Activated T-helper 17 cell treated with anti-CD3 and anti-CD28 coated beads, Interleukin-2, amount 50 U/mL, for 72 hours (primary cell): ENCODE measurements around the gene BMF. TPM values are rescaled to one million over a fixed set of nuclear protein-coding genes. Genes with fewer than 3 reads are reported as not detected.
"Not testable (repeated sequence)": the region's sequence is repeated elsewhere in the genome, so short reads cannot be mapped to it uniquely, and the experiment has no call there.

ENCODE experiments used
- ATAC-seq: fragments of 150-1000 bp; cut with Tn5 transposase; replicated peaks from 2 replicates; pipeline ENCODE4 v1.10.0; 2021; ENCODE audit warnings: mild to moderate bottlenecking, moderate library complexity
- H3K27ac Mint-ChIP-seq: one replicate; pipeline ENCODE4 v1.8.0; 2022; ENCODE audit warnings: mixed read lengths
- H3K27me3 Mint-ChIP-seq: one replicate; pipeline ENCODE4 v1.8.0; 2022; ENCODE audit warnings: mixed read lengths
- H3K36me3 Mint-ChIP-seq: one replicate; pipeline ENCODE4 v1.8.0; 2022; ENCODE audit warnings: low read depth, mild to moderate bottlenecking, mixed read lengths
- H3K4me1 Mint-ChIP-seq: one replicate; pipeline ENCODE4 v1.8.0; 2022; ENCODE audit warnings: mixed read lengths
- H3K4me3 Mint-ChIP-seq: one replicate; pipeline ENCODE4 v1.8.0; 2022; ENCODE audit warnings: mild to moderate bottlenecking, mixed read lengths
- H3K9me3 Mint-ChIP-seq: one replicate; pipeline ENCODE4 v1.8.0; 2022; ENCODE audit warnings: mixed read lengths
- total RNA-seq, 2 donors: library from RNA; stranded (reverse); gene quantifications; one replicate each; pipeline ENCODE4 v1.2.3, GENCODE V29; 2022

The BMF gene
- total RNA-seq, 2 donors from 2014 or later, result 3.2 to 19.3 TPM

DNA sequence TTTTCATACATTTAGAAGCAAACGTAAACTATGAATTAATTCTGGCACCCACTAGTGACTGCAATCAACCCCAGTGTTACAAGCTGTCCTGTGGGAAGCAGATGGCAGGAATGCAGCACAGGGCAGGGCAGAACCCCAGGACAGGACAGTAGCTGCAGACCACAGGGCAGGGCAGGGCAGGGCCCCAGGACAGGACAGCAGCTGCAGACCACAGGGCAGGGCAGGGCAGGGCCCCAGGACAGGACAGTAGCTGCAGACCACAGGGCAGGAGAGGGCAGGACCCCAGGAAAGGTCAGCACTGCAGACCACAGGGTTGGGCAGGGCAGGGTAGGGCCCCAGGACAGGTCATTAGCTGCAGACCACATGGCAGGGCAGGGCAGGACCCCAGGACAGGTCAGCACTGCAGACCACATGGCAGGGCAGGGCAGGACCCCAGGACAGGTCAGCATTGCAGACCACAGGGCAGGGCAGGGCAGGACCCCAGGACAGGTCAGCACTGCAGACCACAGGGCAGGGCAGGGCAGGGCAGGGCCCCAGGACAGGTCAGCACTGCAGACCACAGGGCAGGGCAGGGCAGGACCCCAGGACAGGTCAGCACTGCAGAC, 27.3 kb upstream of the BMF start:
- H3K27me3 Mint-ChIP-seq, H3K4me3 Mint-ChIP-seq, H3K4me1 Mint-ChIP-seq, H3K27ac Mint-ChIP-seq, H3K36me3 Mint-ChIP-seq, ATAC-seq, H3K9me3 Mint-ChIP-seq: not testable (repeated sequence)

DNA sequence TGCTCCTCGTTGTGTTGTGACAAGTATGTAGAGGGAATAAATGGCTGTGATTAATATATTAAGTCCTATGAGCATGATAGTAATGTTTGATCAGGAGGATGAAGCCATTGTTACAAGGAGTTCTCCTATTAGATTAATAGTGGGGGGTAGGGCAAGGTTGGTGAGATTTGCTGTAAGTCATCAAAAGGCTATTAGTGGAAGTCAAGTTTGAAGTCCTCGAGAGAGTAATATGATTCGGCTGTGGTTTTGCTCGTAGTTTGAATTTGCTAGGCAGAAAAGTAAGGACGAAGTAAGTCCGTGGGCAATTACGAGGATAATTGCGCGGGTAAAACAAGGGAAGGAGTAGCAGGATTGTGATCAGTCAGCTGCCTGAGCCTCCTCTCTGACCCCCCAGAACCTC, 26.2 kb upstream of the BMF start:
- Mint-ChIP-seq H3K4me1 (no peaks in the 10 kb centered on the region), H3K27me3 (peaks cover 1% of the 10 kb centered on the region), H3K36me3 (no peaks in the 10 kb centered on the region), H3K4me3 (no peak overlapping the region), H3K27ac (no peak overlapping the region), H3K9me3 (no peaks in the 10 kb centered on the region)
- no peak for ATAC-seq

DNA sequence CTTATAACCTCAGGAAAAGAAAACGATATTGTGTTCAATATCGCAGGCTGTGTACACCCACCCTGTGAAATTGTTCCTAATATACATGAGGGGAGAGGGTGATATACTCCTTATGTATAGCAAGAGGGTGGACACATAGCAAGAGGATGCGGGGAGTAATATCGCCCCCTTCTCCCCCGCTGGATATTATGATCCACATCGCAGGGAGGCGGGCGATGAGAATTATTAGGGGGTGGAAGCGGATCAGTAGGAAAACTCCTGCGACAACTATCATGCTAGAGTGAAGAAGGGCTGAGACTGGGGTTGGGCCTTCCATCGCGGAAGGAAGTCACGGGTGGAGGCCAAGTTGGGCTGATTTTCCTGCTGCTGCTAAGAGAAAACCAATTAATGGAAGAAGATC, 24.9 kb upstream of the BMF start:
- Mint-ChIP-seq H3K4me1 (no peaks in the 10 kb centered on the region), H3K9me3 (no peaks in the 10 kb centered on the region), H3K4me3 (no peak overlapping the region), H3K27ac (no peak overlapping the region), H3K36me3 (no peaks in the 10 kb centered on the region), H3K27me3 (peaks cover 4% of the 10 kb centered on the region)
- no peak for ATAC-seq

DNA sequence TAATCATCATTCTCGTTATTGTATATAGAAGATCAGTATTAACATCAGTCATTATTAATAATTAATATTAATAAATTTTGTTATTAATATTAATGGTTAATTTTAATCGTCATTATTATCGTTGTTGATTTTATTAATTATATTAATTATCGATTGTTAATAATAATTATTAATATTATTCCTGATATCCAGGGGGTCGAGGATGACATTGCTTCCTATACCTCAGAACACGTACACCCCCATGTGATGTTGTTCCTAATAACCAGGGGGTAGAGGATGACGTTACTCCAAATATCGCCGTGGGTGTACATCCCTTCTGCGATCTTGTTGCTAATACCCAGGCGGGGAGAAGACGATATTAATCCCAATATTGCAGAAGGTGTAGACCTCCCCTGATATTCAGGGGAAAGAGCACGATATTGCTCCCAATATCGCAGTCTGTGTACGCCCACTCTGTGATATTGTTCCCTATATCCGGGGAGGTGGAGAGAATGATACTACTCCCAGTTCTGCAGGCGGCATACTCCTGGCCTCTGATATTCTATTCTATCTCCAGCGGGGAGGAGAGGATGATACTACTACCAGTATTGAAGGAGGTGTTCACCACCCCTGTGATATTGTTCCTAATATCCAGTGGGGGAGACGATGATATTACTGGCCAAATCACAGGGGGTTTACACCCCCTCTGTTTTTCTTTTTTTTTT, 22.3 kb upstream of the BMF start:
- no peaks in the 10 kb centered on the region for H3K36me3 Mint-ChIP-seq
- no peak overlapping the region for H3K4me3 Mint-ChIP-seq
- H3K4me1 Mint-ChIP-seq, result no peaks in the 10 kb centered on the region
- ATAC-seq, result peak; percentile 51
- H3K27ac Mint-ChIP-seq, result no peak overlapping the region
- peaks cover 4% of the 10 kb centered on the region for H3K27me3 Mint-ChIP-seq
- H3K9me3 Mint-ChIP-seq, result no peaks in the 10 kb centered on the region

DNA sequence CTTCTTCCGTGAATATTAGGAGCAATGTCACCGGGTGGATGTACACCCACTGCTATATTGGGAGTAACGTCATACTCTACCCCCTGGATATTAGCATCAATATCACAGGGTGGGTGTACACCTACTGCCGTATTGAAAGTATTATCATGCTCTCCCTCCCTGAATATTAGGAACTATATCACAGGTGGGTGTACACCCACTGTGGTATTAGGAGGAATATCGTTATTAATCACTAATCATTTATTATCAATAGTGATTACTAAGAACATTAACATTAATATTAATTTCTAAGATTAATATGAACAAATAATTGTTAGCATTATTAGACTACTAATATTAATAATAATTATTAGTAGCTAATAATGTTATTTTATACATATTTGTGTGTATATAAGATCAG, 21.4 kb upstream of the BMF start:
- Mint-ChIP-seq H3K27me3 (peaks cover 4% of the 10 kb centered on the region), H3K4me1 (no peaks in the 10 kb centered on the region), H3K36me3 (no peaks in the 10 kb centered on the region), H3K4me3 (no peak overlapping the region), H3K27ac (no peak overlapping the region), H3K9me3 (no peaks in the 10 kb centered on the region)
- no peak for ATAC-seq

DNA sequence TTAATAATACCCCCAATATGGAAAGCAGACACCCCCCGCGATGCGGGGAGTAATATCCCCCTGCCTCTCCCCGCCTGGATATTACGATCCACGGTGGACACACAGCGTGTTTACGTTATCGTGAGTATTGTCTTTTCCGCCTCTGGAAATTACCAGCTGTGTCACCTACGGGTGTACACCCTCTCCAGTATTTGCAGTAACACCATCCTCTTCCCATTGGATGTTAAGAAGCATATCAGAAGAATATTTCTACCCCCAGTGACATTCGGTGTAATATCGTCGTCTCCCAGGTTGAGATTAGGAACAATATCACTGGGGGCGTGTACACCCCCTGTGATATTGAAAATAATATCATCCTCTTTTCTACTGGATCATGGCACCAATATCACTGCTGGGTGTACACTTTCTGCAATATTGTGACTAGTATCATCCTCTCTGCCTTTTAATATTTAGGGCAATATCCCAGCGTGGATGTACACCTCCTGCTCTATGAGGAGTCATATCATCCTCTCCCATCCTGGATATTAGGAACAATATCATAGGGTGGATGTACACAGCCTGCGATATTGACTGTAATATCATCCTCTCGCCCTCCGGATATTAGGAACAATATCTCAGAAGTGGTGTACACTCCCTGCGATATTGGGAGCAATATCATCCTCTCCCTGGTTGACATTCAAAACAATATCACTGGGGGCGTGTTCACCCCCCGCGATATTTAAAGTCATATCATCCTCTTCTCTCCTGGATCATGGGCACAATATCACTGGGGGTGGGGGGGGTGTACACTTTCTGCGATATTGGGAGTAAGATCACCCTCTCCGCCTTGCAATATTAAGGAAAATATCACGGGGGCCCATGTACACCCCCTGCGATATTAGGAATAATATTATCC, 20.3 kb upstream of the BMF start:
- Mint-ChIP-seq H3K4me1 (no peaks in the 10 kb centered on the region), H3K27me3 (peaks cover 4% of the 10 kb centered on the region), H3K36me3 (no peaks in the 10 kb centered on the region), H3K9me3 (no peaks in the 10 kb centered on the region), H3K4me3 (no peak overlapping the region), H3K27ac (no peak overlapping the region)
- ATAC-seq, result peak; percentile 41

DNA sequence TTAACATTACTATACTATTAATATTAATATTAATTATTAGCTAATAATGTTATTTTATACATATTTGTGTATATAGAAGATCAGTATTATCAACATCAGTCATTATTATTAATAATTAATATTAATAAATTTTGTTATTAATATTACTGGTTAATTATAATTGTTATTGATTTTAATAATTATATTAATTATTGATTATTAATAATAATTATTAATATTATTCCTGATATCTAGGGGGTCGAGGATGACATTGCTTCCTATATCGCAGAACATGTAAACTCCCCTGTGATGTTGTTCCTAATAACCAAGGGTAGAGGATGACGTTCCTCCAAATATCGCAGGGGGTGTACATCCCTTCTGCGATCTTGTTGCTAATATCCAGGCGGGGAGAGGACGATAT, 17.3 kb upstream of the BMF start:
- Mint-ChIP-seq H3K4me3 (no peak overlapping the region), H3K36me3 (no peaks in the 10 kb centered on the region), H3K27me3 (peaks cover 4% of the 10 kb centered on the region), H3K4me1 (no peaks in the 10 kb centered on the region), H3K27ac (no peak overlapping the region), H3K9me3 (no peaks in the 10 kb centered on the region)
- no peak for ATAC-seq

DNA sequence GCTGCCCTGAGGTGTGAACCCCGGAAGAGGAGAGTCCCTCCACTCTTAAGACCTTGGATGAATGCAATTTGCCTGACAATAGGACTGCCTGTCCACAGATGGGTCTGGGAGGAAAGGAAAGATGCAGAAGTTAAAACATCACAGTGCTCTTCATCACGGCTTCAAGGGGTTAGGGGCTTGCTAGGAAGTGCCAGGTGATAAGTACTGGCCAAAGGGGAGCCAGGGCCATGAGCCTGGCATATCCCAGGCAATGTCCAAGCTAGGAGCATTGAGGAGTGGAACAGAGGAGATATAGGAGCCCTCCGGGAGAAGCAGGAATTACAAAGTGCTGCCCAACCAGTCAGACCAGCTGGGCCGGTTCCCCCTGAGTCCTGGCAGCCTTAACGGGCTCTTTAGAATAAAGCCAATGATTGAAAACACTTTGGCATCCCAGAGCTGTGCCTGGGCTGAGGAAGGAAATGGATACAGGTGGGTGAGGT, 16.2 kb upstream of the BMF start:
- H3K36me3 Mint-ChIP-seq, H3K4me1 Mint-ChIP-seq, H3K4me3 Mint-ChIP-seq, H3K27ac Mint-ChIP-seq, H3K27me3 Mint-ChIP-seq, H3K9me3 Mint-ChIP-seq, ATAC-seq: not testable (repeated sequence)

DNA sequence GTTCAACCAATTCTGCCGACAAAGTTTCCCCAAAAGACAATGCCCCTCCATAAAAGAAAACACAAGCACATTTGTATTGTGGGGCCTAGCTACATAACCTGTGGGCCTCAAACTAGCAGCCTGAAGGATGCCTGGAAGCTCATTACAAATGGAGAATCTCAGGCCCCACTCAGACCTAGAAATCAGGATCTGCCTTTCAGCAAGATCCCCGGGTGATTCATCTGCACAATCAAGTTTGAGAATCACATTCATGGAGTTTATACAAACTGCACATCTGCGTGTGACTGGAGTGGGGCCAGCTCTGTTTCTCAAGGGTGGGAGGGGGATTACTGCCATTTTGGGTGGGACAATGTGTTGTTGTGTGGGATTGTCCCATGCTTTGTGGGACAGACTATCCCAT, 15.7 kb upstream of the BMF start:
- H3K4me3 Mint-ChIP-seq, result not testable (repeated sequence)

DNA sequence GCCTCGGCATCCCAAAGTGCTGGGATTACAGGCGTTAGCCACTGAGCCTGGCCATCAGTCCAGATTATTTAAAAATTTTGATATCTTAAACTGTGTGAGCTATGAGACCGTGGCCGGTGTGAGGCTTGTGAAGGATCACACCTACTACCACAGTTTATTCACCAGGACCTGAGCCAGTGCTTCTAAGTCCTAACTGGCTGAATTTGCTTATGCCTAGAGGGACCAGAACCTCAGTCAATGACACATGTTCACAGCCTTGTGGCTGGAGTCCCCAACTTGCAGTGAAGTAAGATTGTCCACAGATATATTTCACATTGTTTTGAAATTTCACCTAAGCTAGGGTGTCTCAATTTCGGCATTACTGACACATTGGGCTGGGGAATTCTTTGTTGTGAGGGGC, 15.2 kb upstream of the BMF start:
- H3K36me3 Mint-ChIP-seq, H3K4me1 Mint-ChIP-seq, H3K27ac Mint-ChIP-seq, H3K9me3 Mint-ChIP-seq, H3K4me3 Mint-ChIP-seq, H3K27me3 Mint-ChIP-seq: not testable (repeated sequence)
- ATAC-seq, result peak; percentile 16

More for the DNA sequence above, 15.7 kb upstream of the BMF start:
- H3K27ac Mint-ChIP-seq, ATAC-seq, H3K27me3 Mint-ChIP-seq, H3K9me3 Mint-ChIP-seq, H3K36me3 Mint-ChIP-seq, H3K4me1 Mint-ChIP-seq: not testable (repeated sequence)

DNA sequence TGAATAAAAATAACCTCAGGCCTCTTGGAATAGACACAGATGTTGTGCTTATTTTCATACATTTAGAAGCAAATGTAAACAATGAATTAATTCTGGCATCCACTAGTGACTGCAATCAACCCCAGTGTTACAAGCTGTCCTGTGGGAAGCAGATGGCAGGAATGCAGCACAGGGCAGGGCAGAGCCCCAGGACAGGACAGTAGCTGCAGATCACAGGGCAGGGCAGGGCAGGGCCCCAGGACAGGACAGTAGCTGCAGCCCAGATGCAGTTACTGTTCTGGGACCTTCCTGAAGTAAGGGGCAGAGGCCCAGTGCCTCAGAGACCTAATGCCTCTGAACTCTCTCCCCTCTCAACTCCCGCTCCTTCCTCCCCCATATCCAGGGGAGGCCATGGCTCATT, 14.3 kb upstream of the BMF start:
- H3K4me3 Mint-ChIP-seq, H3K9me3 Mint-ChIP-seq, ATAC-seq, H3K4me1 Mint-ChIP-seq, H3K36me3 Mint-ChIP-seq, H3K27me3 Mint-ChIP-seq, H3K27ac Mint-ChIP-seq: not testable (repeated sequence)

DNA sequence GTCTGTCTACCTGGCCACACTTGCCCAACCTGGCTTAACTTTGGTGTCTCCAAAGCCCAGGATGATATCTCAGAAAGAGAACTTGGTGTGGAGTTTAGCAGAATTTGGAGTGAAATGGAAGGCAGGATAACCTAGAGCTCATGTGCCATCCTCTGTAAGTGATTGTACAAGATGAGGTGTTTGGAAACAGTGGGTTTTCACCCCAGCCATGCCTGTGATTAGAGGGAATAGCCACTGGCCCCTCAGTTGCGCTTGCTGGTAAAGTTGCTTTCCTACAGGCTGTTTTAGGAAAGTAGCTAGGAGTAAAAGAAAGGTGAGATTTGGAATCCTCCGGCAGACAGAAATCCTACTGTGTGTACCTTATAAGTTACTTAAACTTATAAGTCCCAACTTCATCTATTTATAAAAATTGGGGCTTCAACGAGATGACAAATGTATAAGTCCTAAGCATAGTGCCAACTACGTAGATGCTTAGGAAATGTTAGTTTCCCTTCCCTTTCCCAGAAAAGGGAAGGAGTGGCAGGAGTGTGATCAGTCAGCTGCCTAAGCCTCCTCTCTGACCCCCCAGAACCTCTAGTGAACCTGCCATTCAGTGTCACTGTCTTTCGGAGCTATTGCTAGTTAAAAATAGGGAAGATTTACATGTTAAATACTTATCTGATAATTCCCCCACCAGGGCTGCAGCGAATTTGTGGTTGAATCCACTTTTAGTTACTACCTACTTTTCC, 13.4 kb upstream of the BMF start:
- no peaks in the 10 kb centered on the region for H3K4me1 Mint-ChIP-seq
- ATAC-seq, result no peak
- no peaks in the 10 kb centered on the region for H3K36me3 Mint-ChIP-seq
- no peaks in the 10 kb centered on the region for H3K9me3 Mint-ChIP-seq
- H3K27ac Mint-ChIP-seq, result no peak overlapping the region
- H3K27me3 Mint-ChIP-seq, result no peaks in the 10 kb centered on the region
- no peak overlapping the region for H3K4me3 Mint-ChIP-seq

DNA sequence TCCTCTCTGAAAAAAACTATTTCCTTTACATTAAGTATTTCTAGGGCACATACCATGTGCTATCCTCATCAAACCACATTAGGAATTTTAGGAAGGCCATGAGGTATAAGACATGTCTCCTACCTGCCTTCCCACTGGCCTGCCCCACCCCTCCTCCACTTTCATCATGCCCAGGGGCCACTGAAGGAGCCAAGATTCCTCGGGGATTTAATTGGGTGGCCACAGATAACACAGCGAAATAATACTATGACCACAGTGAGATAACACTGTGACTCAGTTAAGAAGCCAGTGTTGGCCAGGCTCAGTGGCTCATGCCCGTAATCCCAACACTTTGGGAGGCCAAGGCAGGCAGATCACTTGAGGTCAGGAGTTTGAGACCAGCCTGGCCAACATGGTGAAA, 9.8 kb upstream of the BMF start:
- H3K27ac Mint-ChIP-seq, result no peak overlapping the region
- ATAC-seq, result no peak
- H3K27me3 Mint-ChIP-seq, result no peaks in the 10 kb centered on the region
- peaks cover 12% of the 10 kb centered on the region for H3K4me1 Mint-ChIP-seq
- no peaks in the 10 kb centered on the region for H3K9me3 Mint-ChIP-seq
- H3K4me3 Mint-ChIP-seq, result no peak overlapping the region
- no peaks in the 10 kb centered on the region for H3K36me3 Mint-ChIP-seq

DNA sequence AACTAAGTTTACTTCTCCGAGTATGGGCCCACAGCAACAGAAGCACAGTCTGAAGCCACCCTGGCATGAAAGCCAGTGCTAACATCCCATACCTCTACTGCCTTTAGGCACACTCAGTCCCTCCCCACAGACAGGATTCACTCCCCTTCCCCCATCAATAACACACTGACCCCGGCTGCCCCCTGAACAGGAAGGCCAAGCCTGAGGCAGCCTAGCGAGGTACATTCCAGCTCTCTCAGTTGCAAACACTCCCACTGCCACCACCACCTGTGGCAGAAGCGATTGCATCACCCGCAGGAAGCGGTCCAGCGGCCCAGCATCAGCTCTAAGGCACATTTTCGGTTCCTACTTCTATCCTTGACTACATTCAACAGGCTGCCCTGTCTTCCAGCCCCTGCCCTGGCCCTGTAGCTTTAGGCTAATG, 7.0 kb upstream of the BMF start:
- no peaks in the 10 kb centered on the region for H3K27me3 Mint-ChIP-seq
- H3K36me3 Mint-ChIP-seq, result no peaks in the 10 kb centered on the region
- peaks cover 12% of the 10 kb centered on the region for H3K4me1 Mint-ChIP-seq
- H3K9me3 Mint-ChIP-seq, result no peaks in the 10 kb centered on the region
- peak; percentile 97 for ATAC-seq
- H3K27ac Mint-ChIP-seq, result peak overlapping the region; percentile 61
- H3K4me3 Mint-ChIP-seq, result peak overlapping the region; percentile 46
